ENCODE measurements around the gene SLC24A3.

DNA sequence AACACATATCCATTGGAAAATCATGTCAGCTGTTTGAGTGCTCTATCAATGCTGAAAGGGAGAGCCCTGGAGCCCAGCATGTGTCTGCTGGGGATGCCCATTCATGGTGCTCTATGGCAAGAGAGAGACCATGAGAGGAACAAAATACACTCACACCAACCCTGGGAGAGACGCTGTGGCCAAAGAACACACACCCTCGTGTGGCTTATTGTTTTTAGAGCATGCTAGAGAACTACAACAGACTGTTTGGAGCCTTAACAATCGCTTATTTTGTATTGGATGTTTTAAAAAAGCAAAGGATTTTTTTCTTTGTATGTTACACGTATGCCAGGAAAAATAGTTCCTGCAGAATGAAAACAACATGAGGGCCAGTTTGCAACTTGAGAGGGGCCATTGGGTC is 151.0 kb downstream of the SLC24A3 start:
- TF ChIP-seq CHD2 (IDR thresholded peaks at IDR 0.05; ENCODE audit: low read depth, low read length) (no peak), EP300 (IDR thresholded peaks at IDR 0.05; ENCODE audit: low read depth in 2 of 2, low read length in 2 of 2) (no peak), EP300 (CRISPR knock-in tag; IDR thresholded peaks at IDR 0.05; ENCODE audit: borderline replicate concordance) (no peak), NR3C1 (CRISPR knock-in tag; IDR thresholded peaks at IDR 0.05) (no peak), U2AF2 (IDR thresholded peaks at IDR 0.05; ENCODE audit: low read depth, low read length) (no peak), ATF7 (IDR thresholded peaks at IDR 0.05) (no peak), ATF7 (CRISPR knock-in tag; IDR thresholded peaks at IDR 0.05) (no peak), TAF1 (CRISPR knock-in tag; IDR thresholded peaks at IDR 0.05) (no peak), CBX2 (IDR thresholded peaks at IDR 0.05; ENCODE audit: low read depth, low read length) (no peak), CBX2 (CRISPR knock-in tag; IDR thresholded peaks at IDR 0.05; ENCODE audit: low read depth) (no peak)
- TF ChIP-seq, protein P1, sequence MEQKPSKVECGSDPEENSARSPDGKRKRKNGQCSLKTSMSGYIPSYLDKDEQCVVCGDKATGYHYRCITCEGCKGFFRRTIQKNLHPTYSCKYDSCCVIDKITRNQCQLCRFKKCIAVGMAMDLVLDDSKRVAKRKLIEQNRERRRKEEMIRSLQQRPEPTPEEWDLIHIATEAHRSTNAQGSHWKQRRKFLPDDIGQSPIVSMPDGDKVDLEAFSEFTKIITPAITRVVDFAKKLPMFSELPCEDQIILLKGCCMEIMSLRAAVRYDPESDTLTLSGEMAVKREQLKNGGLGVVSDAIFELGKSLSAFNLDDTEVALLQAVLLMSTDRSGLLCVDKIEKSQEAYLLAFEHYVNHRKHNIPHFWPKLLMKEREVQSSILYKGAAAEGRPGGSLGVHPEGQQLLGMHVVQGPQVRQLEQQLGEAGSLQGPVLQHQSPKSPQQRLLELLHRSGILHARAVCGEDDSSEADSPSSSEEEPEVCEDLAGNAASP (CRISPR knock-in tag; IDR thresholded peaks at IDR 0.05; ENCODE audit: borderline replicate concordance) = no peak
- TF ChIP-seq, protein P2, sequence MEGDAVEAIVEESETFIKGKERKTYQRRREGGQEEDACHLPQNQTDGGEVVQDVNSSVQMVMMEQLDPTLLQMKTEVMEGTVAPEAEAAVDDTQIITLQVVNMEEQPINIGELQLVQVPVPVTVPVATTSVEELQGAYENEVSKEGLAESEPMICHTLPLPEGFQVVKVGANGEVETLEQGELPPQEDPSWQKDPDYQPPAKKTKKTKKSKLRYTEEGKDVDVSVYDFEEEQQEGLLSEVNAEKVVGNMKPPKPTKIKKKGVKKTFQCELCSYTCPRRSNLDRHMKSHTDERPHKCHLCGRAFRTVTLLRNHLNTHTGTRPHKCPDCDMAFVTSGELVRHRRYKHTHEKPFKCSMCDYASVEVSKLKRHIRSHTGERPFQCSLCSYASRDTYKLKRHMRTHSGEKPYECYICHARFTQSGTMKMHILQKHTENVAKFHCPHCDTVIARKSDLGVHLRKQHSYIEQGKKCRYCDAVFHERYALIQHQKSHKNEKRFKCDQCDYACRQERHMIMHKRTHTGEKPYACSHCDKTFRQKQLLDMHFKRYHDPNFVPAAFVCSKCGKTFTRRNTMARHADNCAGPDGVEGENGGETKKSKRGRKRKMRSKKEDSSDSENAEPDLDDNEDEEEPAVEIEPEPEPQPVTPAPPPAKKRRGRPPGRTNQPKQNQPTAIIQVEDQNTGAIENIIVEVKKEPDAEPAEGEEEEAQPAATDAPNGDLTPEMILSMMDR (CRISPR knock-in tag; IDR thresholded peaks at IDR 0.05) = no peak
- TF ChIP-seq, protein P3, sequence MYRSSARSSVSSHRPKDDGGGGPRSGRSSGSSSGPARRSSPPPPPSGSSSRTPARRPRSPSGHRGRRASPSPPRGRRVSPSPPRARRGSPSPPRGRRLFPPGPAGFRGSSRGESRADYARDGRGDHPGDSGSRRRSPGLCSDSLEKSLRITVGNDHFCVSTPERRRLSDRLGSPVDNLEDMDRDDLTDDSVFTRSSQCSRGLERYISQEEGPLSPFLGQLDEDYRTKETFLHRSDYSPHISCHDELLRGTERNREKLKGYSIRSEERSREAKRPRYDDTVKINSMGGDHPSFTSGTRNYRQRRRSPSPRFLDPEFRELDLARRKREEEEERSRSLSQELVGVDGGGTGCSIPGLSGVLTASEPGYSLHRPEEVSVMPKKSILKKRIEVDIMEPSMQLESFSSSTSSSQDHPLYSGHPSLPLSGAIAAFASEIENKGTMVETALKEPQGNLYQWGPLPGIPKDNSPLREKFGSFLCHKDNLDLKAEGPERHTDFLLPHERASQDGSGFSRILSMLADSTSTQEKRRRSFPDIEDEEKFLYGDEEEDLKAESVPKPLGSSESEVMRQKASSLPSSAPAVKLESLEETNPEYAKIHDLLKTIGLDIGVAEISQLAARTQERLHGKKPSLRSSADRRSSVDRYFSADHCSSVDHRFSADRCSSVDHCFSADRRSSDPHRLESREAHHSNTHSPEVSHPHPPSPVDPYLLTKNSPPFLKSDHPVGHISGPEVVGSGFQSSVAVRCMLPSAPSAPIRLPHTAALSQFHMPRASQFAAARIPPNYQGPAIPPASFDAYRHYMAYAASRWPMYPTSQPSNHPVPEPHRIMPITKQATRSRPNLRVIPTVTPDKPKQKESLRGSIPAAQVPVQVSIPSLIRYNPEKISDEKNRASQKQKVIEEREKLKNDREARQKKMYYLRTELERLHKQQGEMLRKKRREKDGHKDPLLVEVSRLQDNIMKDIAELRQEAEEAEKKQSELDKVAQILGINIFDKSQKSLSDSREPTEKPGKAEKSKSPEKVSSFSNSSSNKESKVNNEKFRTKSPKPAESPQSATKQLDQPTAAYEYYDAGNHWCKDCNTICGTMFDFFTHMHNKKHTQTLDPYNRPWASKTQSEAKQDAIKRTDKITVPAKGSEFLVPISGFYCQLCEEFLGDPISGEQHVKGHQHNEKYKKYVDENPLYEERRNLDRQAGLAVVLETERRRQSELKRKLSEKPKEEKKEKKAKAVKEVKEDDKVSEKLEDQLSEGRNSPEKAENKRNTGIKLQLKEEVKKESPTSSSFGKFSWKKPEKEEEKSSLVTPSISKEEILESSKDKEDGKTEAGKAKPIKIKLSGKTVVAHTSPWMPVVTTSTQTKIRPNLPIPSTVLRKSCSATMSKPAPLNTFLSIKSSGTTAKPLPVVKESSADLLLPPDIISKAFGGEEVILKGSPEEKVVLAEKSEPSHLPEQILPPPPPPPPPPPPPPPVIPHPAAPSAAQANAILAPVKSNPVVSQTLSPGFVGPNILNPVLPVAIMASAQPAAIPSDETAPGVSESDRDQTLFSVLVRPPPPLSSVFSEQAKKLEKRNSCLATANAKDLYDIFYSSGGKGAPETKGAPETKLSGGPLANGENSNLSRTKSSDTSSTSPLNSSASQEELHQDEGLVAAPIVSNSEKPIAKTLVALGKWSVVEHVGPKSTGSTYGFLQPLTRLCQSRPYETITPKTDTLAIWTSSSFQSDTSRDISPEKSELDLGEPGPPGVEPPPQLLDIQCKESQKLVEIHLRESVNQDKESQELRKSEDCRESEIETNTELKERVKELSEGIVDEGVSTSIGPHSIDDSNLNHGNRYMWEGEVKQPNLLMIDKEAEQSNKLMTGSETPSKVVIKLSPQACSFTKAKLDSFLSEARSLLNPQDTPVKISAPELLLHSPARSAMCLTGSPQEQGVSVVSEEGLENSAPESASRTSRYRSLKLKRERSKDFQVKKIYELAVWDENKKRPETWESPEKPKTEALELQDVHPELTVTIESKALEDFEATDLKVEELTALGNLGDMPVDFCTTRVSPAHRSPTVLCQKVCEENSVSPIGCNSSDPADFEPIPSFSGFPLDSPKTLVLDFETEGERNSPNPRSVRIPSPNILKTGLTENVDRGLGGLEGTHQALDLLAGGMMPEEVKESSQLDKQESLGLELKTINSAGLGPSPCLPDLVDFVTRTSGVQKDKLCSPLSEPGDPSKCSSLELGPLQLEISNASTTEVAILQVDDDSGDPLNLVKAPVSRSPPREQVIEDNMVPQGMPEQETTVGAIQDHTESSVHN (CRISPR knock-in tag; IDR thresholded peaks at IDR 0.05) = no peak
- TF ChIP-seq, protein P4, sequence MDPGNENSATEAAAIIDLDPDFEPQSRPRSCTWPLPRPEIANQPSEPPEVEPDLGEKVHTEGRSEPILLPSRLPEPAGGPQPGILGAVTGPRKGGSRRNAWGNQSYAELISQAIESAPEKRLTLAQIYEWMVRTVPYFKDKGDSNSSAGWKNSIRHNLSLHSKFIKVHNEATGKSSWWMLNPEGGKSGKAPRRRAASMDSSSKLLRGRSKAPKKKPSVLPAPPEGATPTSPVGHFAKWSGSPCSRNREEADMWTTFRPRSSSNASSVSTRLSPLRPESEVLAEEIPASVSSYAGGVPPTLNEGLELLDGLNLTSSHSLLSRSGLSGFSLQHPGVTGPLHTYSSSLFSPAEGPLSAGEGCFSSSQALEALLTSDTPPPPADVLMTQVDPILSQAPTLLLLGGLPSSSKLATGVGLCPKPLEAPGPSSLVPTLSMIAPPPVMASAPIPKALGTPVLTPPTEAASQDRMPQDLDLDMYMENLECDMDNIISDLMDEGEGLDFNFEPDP (CRISPR knock-in tag; conservative IDR thresholded peaks at IDR 0.05) = no peak
- TF ChIP-seq, protein P5, sequence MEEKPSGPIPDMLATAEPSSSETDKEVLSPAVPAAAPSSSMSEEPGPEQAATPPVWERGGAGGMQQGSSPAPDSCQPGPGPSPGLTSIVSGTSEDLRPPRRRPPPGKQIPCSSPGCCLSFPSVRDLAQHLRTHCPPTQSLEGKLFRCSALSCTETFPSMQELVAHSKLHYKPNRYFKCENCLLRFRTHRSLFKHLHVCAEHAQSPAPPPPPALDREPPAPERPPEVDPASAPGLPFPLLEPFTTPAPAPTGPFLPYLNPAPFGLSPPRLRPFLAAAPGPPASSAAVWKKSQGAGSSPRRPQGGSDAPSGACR (CRISPR knock-in tag; IDR thresholded peaks at IDR 0.05) = no peak
